ENCODE results near the gene ELAPOR1. TPM values are rescaled to one million over a fixed set of nuclear protein-coding genes. Genes with fewer than 3 reads are reported as not detected.
"Not testable (repeated sequence)": the region's sequence is repeated elsewhere in the genome, so short reads cannot be mapped to it uniquely, and the experiment has no call there.

The ELAPOR1 gene
- total and polyA plus RNA-seq, 4 donors = 0.15 to 6.0 (median 1.0) TPM

DNA sequence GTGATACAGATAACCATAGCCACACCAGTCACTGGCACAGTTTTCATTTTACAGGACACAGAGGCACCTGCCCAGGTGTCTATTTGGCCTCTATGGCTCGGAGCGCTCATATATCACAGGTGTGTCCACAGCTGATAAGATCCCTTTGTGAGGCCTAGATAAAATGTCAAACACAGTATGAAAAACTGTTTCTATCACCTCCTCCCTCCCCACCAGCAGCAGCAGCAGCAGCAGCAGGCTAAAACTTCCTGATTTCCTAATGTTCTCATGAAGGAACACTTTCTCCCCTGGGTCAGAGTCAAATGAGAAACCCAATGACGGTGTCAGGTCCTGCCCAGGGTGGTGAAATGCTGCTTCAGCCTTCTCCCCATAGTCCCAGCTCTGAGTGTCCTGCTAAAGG lies 24.4 kb downstream of the ELAPOR1 start:
- WGBS, 2 donors = 93 to 98% methylated on average over 3 of the region's 3 CpGs
- Histone ChIP-seq H3K4me3 (ENCODE audit: low read length in 2 of 2) (no peak overlapping the region), H3K36me3 (ENCODE audit: control insufficient read depth in 1 of 2, insufficient read depth in 2 of 2, low read length in 1 of 2) (no peaks in the 10 kb centered on the region), H3K27ac (ENCODE audit: low read depth in 1 of 2, low read length in 2 of 2) (no peak overlapping the region), H3K9me3 (ENCODE audit: control insufficient read depth, low read length) (no peaks in the 10 kb centered on the region), H3K4me1 (ENCODE audit: control insufficient read depth in 1 of 2, insufficient read depth in 2 of 2, low read length in 2 of 2) (no peaks in the 10 kb centered on the region), H3K27me3 (ENCODE audit: control insufficient read depth in 1 of 2, insufficient read depth in 2 of 2, low read length in 1 of 2) (no peaks in the 10 kb centered on the region)
- DNase-seq = no peak
- intact Hi-C loops (cut with DNase I) = no loop called here
- no peak for ATAC-seq (ENCODE audit: low FRiP score)

DNA sequence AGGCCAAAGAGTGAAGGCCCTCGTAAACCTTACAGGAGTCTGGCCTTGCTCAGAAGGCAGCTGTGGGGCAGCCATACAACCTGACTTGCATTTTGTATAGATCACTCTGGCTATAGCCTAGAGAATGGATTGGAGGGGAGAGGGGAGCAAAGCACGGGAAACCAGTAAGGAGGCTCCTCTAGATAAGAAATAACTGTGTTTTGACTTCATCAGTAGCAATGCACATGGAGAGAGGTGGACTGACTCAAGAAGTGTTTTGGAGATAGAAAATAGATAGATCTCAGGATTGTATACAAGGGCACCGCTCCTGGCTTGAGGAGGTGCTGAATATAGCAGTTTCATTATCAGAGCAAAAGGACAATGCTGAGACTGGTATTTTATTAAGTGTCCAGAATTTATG lies 26.5 kb downstream of the ELAPOR1 start:
- H3K9me3 ChIP-seq (ENCODE audit: control insufficient read depth, low read length) = no peaks in the 10 kb centered on the region
- no peak overlapping the region for H3K27ac ChIP-seq (ENCODE audit: low read depth in 1 of 2, low read length in 2 of 2)
- intact Hi-C loops (cut with DNase I) = no loop called here
- ATAC-seq (ENCODE audit: low FRiP score) (no peak), DNase-seq (no peak)
- 85 to 87% methylated on average over 3 of the region's 3 CpGs for WGBS, 2 donors
- H3K27me3 ChIP-seq (ENCODE audit: control insufficient read depth in 1 of 2, insufficient read depth in 2 of 2, low read length in 1 of 2) = no peaks in the 10 kb centered on the region
- H3K4me1 ChIP-seq (ENCODE audit: control insufficient read depth in 1 of 2, insufficient read depth in 2 of 2, low read length in 2 of 2) = no peaks in the 10 kb centered on the region
- no peak overlapping the region for H3K4me3 ChIP-seq (ENCODE audit: low read length in 2 of 2)
- H3K36me3 ChIP-seq (ENCODE audit: control insufficient read depth in 1 of 2, insufficient read depth in 2 of 2, low read length in 1 of 2) = no peaks in the 10 kb centered on the region

DNA sequence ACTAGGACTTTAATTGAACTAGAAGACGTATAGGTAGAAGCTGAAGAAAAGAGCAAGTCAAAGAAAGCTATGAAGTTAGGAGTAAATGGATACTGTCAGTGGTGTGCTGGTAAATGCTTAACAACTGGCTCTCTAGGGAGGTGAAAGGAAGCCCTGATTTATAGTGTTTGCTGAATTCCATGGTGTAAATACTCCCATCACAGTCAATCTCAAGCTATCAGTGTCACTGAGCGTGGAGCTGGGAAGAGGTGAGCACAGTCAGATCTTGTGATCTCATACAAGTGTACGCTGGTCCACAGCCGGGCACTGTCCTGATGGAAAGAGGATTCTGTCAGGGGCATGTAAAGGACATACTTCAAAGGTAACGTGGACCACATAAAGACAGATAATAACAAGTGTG lies 28.3 kb downstream of the ELAPOR1 start:
- WGBS, 2 donors = 79 to 82% methylated on average over 5 of the region's 5 CpGs
- intact Hi-C loops (cut with DNase I) = no loop called here

DNA sequence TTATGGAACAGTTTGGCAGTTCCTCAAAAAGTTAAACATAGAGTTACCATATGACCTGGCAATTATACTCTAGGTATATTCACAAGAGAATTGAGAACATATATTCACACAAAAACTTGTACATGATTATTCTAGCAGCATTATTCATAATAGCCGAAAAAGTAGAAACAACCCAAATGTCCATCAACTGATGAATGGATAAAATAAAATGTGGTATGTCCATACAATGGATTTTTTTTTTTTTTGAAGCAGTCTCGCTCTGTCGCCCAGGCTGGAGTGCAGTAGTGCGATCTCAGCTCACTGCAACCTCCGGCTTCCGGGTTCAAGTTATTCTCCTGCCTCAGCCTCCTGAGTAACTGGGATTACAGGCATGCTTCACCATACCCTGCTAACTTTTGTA lies 28.8 kb downstream of the ELAPOR1 start:
- H3K27me3 ChIP-seq (ENCODE audit: control insufficient read depth in 1 of 2, insufficient read depth in 2 of 2, low read length in 1 of 2); ATAC-seq (ENCODE audit: low FRiP score); DNase-seq; H3K4me1 ChIP-seq (ENCODE audit: control insufficient read depth in 1 of 2, insufficient read depth in 2 of 2, low read length in 2 of 2); H3K36me3 ChIP-seq (ENCODE audit: control insufficient read depth in 1 of 2, insufficient read depth in 2 of 2, low read length in 1 of 2); H3K27ac ChIP-seq (ENCODE audit: low read depth in 1 of 2, low read length in 2 of 2); intact Hi-C loops (cut with DNase I); H3K4me3 ChIP-seq (ENCODE audit: low read length in 2 of 2); H3K9me3 ChIP-seq (ENCODE audit: control insufficient read depth, low read length): not testable (repeated sequence)
- 90 to 94% methylated on average over 6 of the region's 6 CpGs for WGBS, 2 donors

More for the DNA sequence above, 28.3 kb downstream of the ELAPOR1 start:
- ATAC-seq (ENCODE audit: low FRiP score) (no peak), DNase-seq (no peak)
- Histone ChIP-seq H3K27me3 (ENCODE audit: control insufficient read depth in 1 of 2, insufficient read depth in 2 of 2, low read length in 1 of 2) (no peaks in the 10 kb centered on the region), H3K4me3 (ENCODE audit: low read length in 2 of 2) (no peak overlapping the region), H3K9me3 (ENCODE audit: control insufficient read depth, low read length) (no peaks in the 10 kb centered on the region), H3K36me3 (ENCODE audit: control insufficient read depth in 1 of 2, insufficient read depth in 2 of 2, low read length in 1 of 2) (no peaks in the 10 kb centered on the region), H3K27ac (ENCODE audit: low read depth in 1 of 2, low read length in 2 of 2) (no peak overlapping the region), H3K4me1 (ENCODE audit: control insufficient read depth in 1 of 2, insufficient read depth in 2 of 2, low read length in 2 of 2) (no peaks in the 10 kb centered on the region)

DNA sequence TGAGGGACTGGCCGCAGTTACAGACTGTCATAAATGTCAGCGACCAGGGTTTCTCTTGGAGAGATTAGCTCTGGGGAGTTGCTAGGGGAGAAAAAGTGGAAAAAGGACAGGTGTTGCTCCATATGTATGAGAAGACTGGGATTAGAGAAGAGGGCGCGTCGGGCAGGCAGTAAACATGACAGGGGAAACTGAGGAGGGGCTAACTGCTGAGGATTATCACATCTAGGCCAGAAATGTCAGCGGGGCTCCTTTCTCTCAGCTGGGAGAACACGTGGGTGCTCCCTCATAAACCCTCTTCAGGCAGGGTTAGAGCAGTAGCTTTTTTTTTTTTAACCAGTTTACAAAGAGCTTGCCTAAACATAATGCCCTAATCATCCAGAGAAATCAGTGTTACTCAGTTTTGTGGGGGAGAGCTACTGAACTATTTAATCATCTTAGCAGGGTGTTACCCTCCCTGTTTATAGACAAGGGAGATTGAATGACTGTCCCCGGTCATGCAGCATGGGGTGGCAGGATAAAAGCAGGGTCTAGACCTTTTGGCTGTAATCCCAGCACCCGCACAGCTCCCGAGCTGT lies 35.2 kb downstream of the ELAPOR1 start:
- intact Hi-C loops (cut with DNase I) = no loop called here
- no peaks in the 10 kb centered on the region for H3K9me3 ChIP-seq (ENCODE audit: control insufficient read depth, low read length)
- WGBS, 2 donors = 83 to 84% methylated on average over 10 of the region's 10 CpGs

DNA sequence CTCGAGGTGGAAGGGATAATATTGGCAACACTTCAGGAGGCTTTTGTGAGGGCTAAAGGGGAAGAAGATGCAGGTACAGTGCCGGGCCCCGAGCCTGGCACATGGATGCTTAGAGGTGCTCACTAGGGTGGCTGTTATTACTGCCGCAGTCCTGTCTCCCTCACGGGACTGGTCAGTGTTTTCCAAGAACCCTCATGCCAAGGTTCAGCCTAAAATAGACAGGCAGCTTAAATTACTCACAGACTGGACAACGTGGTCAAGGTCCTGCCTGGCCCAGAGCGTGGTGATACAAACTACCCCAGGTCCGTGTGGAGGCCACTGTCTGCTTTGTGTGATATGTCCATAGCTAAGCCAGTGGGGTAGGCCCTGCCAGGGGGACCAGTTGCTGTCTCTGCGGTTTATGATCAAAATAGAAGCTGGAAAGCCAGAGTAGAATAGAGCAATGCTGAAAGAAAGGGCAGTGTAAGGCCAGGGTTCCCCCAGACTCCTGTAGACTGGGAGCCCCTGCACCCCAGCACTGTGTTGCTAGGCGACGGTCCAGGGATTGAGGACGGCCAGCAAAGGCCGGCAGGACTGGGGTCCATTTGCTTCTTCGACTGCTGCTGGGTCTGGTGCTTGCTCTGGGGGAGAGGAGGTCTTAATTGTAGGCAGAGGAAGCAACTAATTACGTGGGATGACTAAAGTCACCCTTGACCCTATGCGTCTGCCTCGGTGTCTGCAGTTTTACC lies 36.1 kb downstream of the ELAPOR1 start:
- no peaks in the 10 kb centered on the region for H3K27me3 ChIP-seq (ENCODE audit: control insufficient read depth in 1 of 2, insufficient read depth in 2 of 2, low read length in 1 of 2)
- no peaks in the 10 kb centered on the region for H3K9me3 ChIP-seq (ENCODE audit: control insufficient read depth, low read length)
- H3K4me1 ChIP-seq (ENCODE audit: control insufficient read depth in 1 of 2, insufficient read depth in 2 of 2, low read length in 2 of 2) = peaks cover 0 to 2% of the 10 kb centered on the region in 2 donors
- H3K36me3 ChIP-seq (ENCODE audit: control insufficient read depth in 1 of 2, insufficient read depth in 2 of 2, low read length in 1 of 2) = no peaks in the 10 kb centered on the region
- H3K4me3 ChIP-seq (ENCODE audit: low read length in 2 of 2) = no peak overlapping the region
- DNase-seq (no peak), ATAC-seq (ENCODE audit: low FRiP score) (peak; percentile 41)
- intact Hi-C loops (cut with DNase I) = no loop called here
- H3K27ac ChIP-seq (ENCODE audit: low read depth in 1 of 2, low read length in 2 of 2) = no peak overlapping the region
- 60 to 62% methylated on average over 17 of the region's 17 CpGs for WGBS, 2 donors

More for the DNA sequence above, 35.2 kb downstream of the ELAPOR1 start:
- H3K27me3 ChIP-seq (ENCODE audit: control insufficient read depth in 1 of 2, insufficient read depth in 2 of 2, low read length in 1 of 2) = no peaks in the 10 kb centered on the region
- H3K4me1 ChIP-seq (ENCODE audit: control insufficient read depth in 1 of 2, insufficient read depth in 2 of 2, low read length in 2 of 2) = peaks cover 0 to 2% of the 10 kb centered on the region in 2 donors
- H3K36me3 ChIP-seq (ENCODE audit: control insufficient read depth in 1 of 2, insufficient read depth in 2 of 2, low read length in 1 of 2) = no peaks in the 10 kb centered on the region
- no peak overlapping the region for H3K4me3 ChIP-seq (ENCODE audit: low read length in 2 of 2)
- no peak for ATAC-seq (ENCODE audit: low FRiP score)
- H3K27ac ChIP-seq (ENCODE audit: low read depth in 1 of 2, low read length in 2 of 2) = no peak overlapping the region
- no peak for DNase-seq

DNA sequence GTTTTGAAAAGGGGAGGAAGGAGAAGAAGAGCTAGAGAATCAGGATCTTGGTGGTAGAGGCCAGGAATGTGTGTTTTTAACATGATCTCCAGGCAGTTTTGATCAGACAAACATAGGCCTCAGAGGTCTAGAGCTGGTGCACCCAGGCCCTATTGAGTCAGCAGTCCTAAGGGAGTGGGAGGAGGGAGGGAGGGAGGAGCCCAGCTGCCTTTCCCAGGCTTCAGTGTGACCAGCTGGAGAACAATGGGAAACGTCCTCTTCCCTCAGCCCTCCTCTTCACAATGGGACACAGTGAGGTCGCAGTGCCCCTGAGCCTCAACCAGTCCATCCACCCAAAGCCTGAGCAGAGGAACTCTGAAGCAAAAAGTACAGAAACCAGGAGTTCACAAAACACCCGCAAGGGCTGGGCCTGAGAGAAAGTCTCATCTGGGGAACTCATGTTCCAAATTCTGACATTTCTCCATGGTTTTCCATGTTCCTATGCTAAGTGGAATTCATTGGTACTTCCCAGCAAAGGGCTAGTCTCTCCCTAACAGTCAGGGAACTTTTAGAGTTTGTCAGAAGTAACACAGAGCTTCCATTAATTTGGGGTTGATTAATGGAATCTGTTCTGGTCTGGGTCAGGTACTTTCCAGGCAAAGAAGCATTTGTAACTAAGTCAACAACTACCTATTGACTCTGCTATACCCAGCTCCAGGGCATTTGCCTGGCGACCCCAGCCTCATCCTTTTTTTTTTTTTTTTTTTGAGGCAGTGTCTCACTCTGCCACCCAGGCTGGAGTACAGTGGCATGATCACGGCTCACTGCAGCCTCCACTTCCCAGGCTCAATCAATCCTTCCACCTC lies 37.5 kb downstream of the ELAPOR1 start:
- no peaks in the 10 kb centered on the region for H3K36me3 ChIP-seq (ENCODE audit: control insufficient read depth in 1 of 2, insufficient read depth in 2 of 2, low read length in 1 of 2)
- H3K4me1 ChIP-seq (ENCODE audit: control insufficient read depth in 1 of 2, insufficient read depth in 2 of 2, low read length in 2 of 2) = peaks cover 0 to 2% of the 10 kb centered on the region in 2 donors
- intact Hi-C loops (cut with DNase I) = no loop called here
- DNase-seq (no peak), ATAC-seq (ENCODE audit: low FRiP score) (peak; percentile 56)
- no peak overlapping the region for H3K4me3 ChIP-seq (ENCODE audit: low read length in 2 of 2)
- no peak overlapping the region for H3K27ac ChIP-seq (ENCODE audit: low read depth in 1 of 2, low read length in 2 of 2)
- H3K27me3 ChIP-seq (ENCODE audit: control insufficient read depth in 1 of 2, insufficient read depth in 2 of 2, low read length in 1 of 2) = no peaks in the 10 kb centered on the region
- 71 to 77% methylated on average over 5 of the region's 5 CpGs for WGBS, 2 donors
- H3K9me3 ChIP-seq (ENCODE audit: control insufficient read depth, low read length) = no peaks in the 10 kb centered on the region

DNA sequence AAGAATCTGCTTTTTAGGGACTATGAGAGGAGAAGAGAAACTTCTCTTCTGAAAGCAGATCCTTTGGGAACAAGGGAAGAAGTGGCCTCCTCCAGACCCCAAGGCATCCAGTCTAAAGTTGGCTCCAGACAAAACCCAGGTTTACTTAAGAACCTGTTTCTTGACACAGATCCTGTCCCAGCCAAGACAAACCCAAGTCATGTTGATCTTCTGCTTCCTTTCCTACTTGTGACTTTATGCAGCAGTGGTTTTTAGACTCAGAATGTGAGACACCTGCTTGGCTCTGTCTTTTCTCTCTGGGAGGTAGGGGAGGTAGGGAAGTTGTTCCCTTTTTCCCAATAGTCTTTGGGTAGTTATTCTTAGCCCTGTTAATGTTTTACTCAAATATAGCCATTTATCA lies 38.3 kb downstream of the ELAPOR1 start:
- Histone ChIP-seq H3K36me3 (ENCODE audit: control insufficient read depth in 1 of 2, insufficient read depth in 2 of 2, low read length in 1 of 2) (no peaks in the 10 kb centered on the region), H3K27me3 (ENCODE audit: control insufficient read depth in 1 of 2, insufficient read depth in 2 of 2, low read length in 1 of 2) (no peaks in the 10 kb centered on the region), H3K9me3 (ENCODE audit: control insufficient read depth, low read length) (no peaks in the 10 kb centered on the region), H3K27ac (ENCODE audit: low read depth in 1 of 2, low read length in 2 of 2) (no peak overlapping the region), H3K4me1 (ENCODE audit: control insufficient read depth in 1 of 2, insufficient read depth in 2 of 2, low read length in 2 of 2) (peaks cover 0 to 2% of the 10 kb centered on the region in 2 donors), H3K4me3 (ENCODE audit: low read length in 2 of 2) (no peak overlapping the region)
- ATAC-seq (ENCODE audit: low FRiP score) (no peak), DNase-seq (no peak)
- intact Hi-C loops (cut with DNase I) = no loop called here
